ENCODE data around the gene THRA.

DNA sequence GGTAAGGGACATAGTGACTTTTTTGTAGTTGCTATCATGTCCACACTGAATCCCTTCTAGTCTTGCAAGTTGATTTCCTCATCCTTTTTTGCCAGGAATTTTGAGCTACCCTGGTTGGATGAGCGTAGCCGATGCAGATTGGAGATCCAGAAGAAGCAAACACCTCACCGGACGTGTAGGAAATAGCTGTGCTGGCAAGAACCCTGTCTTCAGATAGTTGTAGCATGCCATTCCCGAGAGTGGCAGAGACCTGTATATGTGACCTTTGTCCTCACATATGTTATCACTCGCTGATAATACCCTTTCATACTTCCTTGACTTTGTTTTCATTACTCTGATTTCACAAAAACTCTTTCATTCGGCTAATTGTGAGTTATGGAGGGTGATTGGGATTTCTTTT lies 71.4 kb downstream of the THRA start:
- no peak for TF ChIP-seq ARNT (IDR thresholded peaks at IDR 0.05)
- no peak for TF ChIP-seq ZNF384 (IDR thresholded peaks at IDR 0.05)
- TF ChIP-seq BHLHE40 (IDR thresholded peaks at IDR 0.05; ENCODE audit: borderline replicate concordance): no peak
- no peak for TF ChIP-seq ELF4 (IDR thresholded peaks at IDR 0.05)
- TF ChIP-seq SUZ12 (IDR thresholded peaks at IDR 0.05): no peak
- no peak for TF ChIP-seq TARDBP (IDR thresholded peaks at IDR 0.05)
- no peak for TF ChIP-seq SP1 (IDR thresholded peaks at IDR 0.05)
- TF ChIP-seq FOXK2 (IDR thresholded peaks at IDR 0.05): no peak
- no peak for TF ChIP-seq FOXM1 (IDR thresholded peaks at IDR 0.05; ENCODE audit: borderline replicate concordance)
